Measurements from ENCODE around the gene SELE.
A peak's percentile ranks its signal among the peaks of the same experiment; 100 is the strongest.
"Not testable (repeated sequence)": the region's sequence is repeated elsewhere in the genome, so short reads cannot be mapped to it uniquely, and the experiment has no call there.

SELE gene

DNA sequence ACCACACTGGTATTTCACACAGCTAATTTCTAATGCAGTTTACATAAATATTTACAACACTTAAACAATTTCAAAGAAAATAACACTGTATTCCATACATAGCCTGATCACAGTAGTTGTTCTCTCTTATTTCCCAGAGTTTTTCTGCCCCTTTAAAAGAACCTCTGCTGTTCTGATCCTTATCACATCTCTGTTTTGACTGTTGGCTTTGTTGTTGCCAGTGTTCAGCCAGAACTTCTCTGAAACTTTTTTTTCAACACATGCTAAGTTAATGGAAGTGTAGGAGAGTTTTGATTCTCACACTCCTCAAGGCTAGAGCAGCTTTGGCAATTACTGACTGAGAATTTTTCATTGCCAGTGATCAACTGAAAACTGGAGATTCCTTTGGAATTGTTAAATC is 11.1 kb downstream of the SELE start:
- H3K18ac ChIP-seq (ENCODE audit: low read length): peak overlapping the region; percentile 39
- H3K36me3 ChIP-seq (ENCODE audit: control insufficient read depth, insufficient read depth, low read length): no peaks in the 10 kb centered on the region
- no peak overlapping the region for H3K9ac ChIP-seq (ENCODE audit: low read length)
- no peaks in the 10 kb centered on the region for H3K79me1 ChIP-seq (ENCODE audit: low read length)
- peak; percentile 13 for DNase-seq
- H2BK15ac ChIP-seq (replicated peaks; ENCODE audit: low read depth): no peak overlapping the region
- no peak overlapping the region for H3K27ac ChIP-seq (ENCODE audit: low read depth, low read length)
- H3K4me3 ChIP-seq (ENCODE audit: low read length): no peak overlapping the region
- H3K79me2 ChIP-seq (ENCODE audit: control insufficient read depth, insufficient read depth, low read length): no peaks in the 10 kb centered on the region
- H3K4ac ChIP-seq (ENCODE audit: low read depth, low read length): no peak overlapping the region
- H3K4me2 ChIP-seq (ENCODE audit: low read length): no peak overlapping the region
- H3K23ac ChIP-seq (ENCODE audit: low read length): no peak overlapping the region
- H2BK120ac ChIP-seq (ENCODE audit: low read depth, low read length): no peak overlapping the region
- H2AK5ac ChIP-seq (ENCODE audit: low read length): no peak overlapping the region
- no peaks in the 10 kb centered on the region for H3K4me1 ChIP-seq (ENCODE audit: control insufficient read depth, low read depth, low read length)
- no peak overlapping the region for H2BK5ac ChIP-seq (ENCODE audit: low read length)
- H3K27me3 ChIP-seq (ENCODE audit: insufficient read depth, low read length, poor library complexity): no peaks in the 10 kb centered on the region
- no peak overlapping the region for H4K5ac ChIP-seq (ENCODE audit: low read length)
- H3K56ac ChIP-seq (ENCODE audit: low read length): no peak overlapping the region
- H4K8ac ChIP-seq (ENCODE audit: low read depth, low read length): no peak overlapping the region

DNA sequence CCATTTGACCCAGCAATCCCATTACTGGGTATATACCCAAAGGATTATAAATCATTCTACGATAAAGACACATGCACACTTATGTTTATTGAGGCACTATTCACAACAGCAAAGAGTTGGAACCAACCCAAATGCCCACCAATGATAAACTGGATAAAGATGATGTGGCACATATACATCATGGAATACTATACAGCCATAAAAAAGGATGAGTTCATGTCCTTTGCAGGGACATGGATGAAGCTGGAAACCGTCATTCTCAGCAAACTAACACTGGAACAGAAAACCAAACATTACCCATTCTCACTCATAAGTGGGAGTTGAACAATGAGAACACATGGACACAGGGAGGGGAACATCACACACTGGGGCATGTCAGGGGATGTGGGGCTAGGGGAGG is 18.8 kb downstream of the SELE start:
- not testable (repeated sequence) for H3K79me1 ChIP-seq (ENCODE audit: low read length)

DNA sequence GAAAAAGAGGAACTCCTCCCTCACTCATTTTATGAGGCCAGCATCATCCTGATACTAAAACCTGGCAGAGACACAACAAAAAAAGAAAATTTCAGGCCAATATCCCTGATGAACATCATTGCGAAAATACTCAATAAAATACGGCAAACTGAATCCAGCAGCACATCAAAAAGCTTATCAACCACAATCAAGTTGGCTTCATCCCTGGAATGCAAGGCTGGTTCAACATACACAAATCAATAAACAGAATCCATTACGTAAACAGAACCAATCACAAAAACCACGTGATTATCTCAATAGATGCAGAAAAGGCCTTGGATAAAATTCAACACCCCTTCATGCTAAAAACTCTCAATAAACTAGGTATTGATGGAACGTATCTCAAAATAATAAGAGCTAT is 20.8 kb downstream of the SELE start:
- not testable (repeated sequence) for H2AK5ac ChIP-seq (ENCODE audit: low read length); H3K23ac ChIP-seq (ENCODE audit: low read length); H3K56ac ChIP-seq (ENCODE audit: low read length); H3K4me2 ChIP-seq (ENCODE audit: low read length); H3K9ac ChIP-seq (ENCODE audit: low read length); H3K27me3 ChIP-seq (ENCODE audit: insufficient read depth, low read length, poor library complexity); H3K18ac ChIP-seq (ENCODE audit: low read length); H2BK5ac ChIP-seq (ENCODE audit: low read length); H2BK120ac ChIP-seq (ENCODE audit: low read depth, low read length); H3K27ac ChIP-seq (ENCODE audit: low read depth, low read length); H3K4ac ChIP-seq (ENCODE audit: low read depth, low read length); H3K4me1 ChIP-seq (ENCODE audit: control insufficient read depth, low read depth, low read length); H4K8ac ChIP-seq (ENCODE audit: low read depth, low read length); H3K79me2 ChIP-seq (ENCODE audit: control insufficient read depth, insufficient read depth, low read length); DNase-seq; H3K4me3 ChIP-seq (ENCODE audit: low read length); H3K79me1 ChIP-seq (ENCODE audit: low read length); H3K36me3 ChIP-seq (ENCODE audit: control insufficient read depth, insufficient read depth, low read length); H2BK15ac ChIP-seq (replicated peaks; ENCODE audit: low read depth); H4K5ac ChIP-seq (ENCODE audit: low read length)
- WGBS (ENCODE audit: extremely low coverage, insufficient coverage, low lambda C conversion rate): no CpG with 5 or more reads among the region's 5 CpGs

More for the DNA sequence above, 18.8 kb downstream of the SELE start:
- H2AK5ac ChIP-seq (ENCODE audit: low read length); H3K36me3 ChIP-seq (ENCODE audit: control insufficient read depth, insufficient read depth, low read length); H4K5ac ChIP-seq (ENCODE audit: low read length); H2BK15ac ChIP-seq (replicated peaks; ENCODE audit: low read depth); H3K4me3 ChIP-seq (ENCODE audit: low read length); H2BK120ac ChIP-seq (ENCODE audit: low read depth, low read length); H3K4me2 ChIP-seq (ENCODE audit: low read length); H3K9ac ChIP-seq (ENCODE audit: low read length); H3K27ac ChIP-seq (ENCODE audit: low read depth, low read length); H3K4ac ChIP-seq (ENCODE audit: low read depth, low read length); H4K8ac ChIP-seq (ENCODE audit: low read depth, low read length); H3K27me3 ChIP-seq (ENCODE audit: insufficient read depth, low read length, poor library complexity); H3K56ac ChIP-seq (ENCODE audit: low read length); H3K79me2 ChIP-seq (ENCODE audit: control insufficient read depth, insufficient read depth, low read length); DNase-seq; H3K4me1 ChIP-seq (ENCODE audit: control insufficient read depth, low read depth, low read length); H2BK5ac ChIP-seq (ENCODE audit: low read length); H3K23ac ChIP-seq (ENCODE audit: low read length); H3K18ac ChIP-seq (ENCODE audit: low read length): not testable (repeated sequence)
- WGBS (ENCODE audit: extremely low coverage, insufficient coverage, low lambda C conversion rate): no CpG with 5 or more reads among the region's 2 CpGs

- no CpG with 5 or more reads among the region's 2 CpGs for WGBS (ENCODE audit: extremely low coverage, insufficient coverage, low lambda C conversion rate)
- no peaks in the 10 kb centered on the region for H3K36me3 ChIP-seq (ENCODE audit: control insufficient read depth, insufficient read depth, low read length)
Observed at GRCh38 chr1:169712309-169712631, 21.6 kb downstream of the SELE start.

GRCh38 chr1:169711469-169712308 is 22.2 kb downstream of the SELE start, which contains the start of gene SELL:
SELL (minus strand) TSS chr1:169711620; CDS start chr1:169711498, 122 bp downstream.
- WGBS (ENCODE audit: extremely low coverage, insufficient coverage, low lambda C conversion rate): no CpG with 5 or more reads among the region's 6 CpGs
- no peak within 1 kb of the TSS for H2BK5ac ChIP-seq (ENCODE audit: low read length)

More at GRCh38 chr1:169712309-169712631, 21.6 kb downstream of the SELE start:
- no peak overlapping the region for H3K4ac ChIP-seq (ENCODE audit: low read depth, low read length)
- no peak overlapping the region for H2BK5ac ChIP-seq (ENCODE audit: low read length)
- no peak overlapping the region for H4K5ac ChIP-seq (ENCODE audit: low read length)
- no peak overlapping the region for H3K18ac ChIP-seq (ENCODE audit: low read length)
- H3K27me3 ChIP-seq (ENCODE audit: insufficient read depth, low read length, poor library complexity): no peaks in the 10 kb centered on the region
- H3K4me3 ChIP-seq (ENCODE audit: low read length): no peak overlapping the region
- no peaks in the 10 kb centered on the region for H3K79me1 ChIP-seq (ENCODE audit: low read length)
- H3K23ac ChIP-seq (ENCODE audit: low read length): no peak overlapping the region
- no peak overlapping the region for H3K56ac ChIP-seq (ENCODE audit: low read length)
- H3K4me1 ChIP-seq (ENCODE audit: control insufficient read depth, low read depth, low read length): peaks cover 1% of the 10 kb centered on the region
- no peak overlapping the region for H3K4me2 ChIP-seq (ENCODE audit: low read length)
- H3K27ac ChIP-seq (ENCODE audit: low read depth, low read length): no peak overlapping the region
- no peak overlapping the region for H2BK15ac ChIP-seq (replicated peaks; ENCODE audit: low read depth)
- no peak for DNase-seq
- no peaks in the 10 kb centered on the region for H3K79me2 ChIP-seq (ENCODE audit: control insufficient read depth, insufficient read depth, low read length)
- H2AK5ac ChIP-seq (ENCODE audit: low read length): no peak overlapping the region
- H2BK120ac ChIP-seq (ENCODE audit: low read depth, low read length): no peak overlapping the region
- H4K8ac ChIP-seq (ENCODE audit: low read depth, low read length): no peak overlapping the region
- H3K9ac ChIP-seq (ENCODE audit: low read length): no peak overlapping the region

DNA sequence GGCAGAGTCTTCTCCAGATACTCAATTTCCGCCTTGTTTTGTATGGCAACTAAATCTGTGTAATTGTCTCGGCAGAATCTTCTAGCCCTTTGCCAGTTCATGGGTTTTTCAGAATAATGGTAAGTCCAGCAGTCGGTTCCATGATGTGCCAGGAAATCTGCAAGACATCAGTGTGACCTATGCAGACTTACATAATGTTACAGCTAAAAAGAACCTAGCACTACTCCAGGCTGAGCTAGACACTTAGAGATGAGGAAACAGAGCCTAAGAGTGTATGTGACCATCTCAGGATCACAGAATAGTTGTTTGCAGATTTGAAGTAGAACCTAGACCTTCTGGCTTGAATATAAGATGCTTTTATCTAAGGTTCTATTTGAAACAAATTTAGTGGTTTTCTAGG is 25.2 kb downstream of the SELE start:
- H3K79me2 ChIP-seq (ENCODE audit: control insufficient read depth, insufficient read depth, low read length): no peaks in the 10 kb centered on the region
- H2BK5ac ChIP-seq (ENCODE audit: low read length): no peak overlapping the region

More at GRCh38 chr1:169711469-169712308, 22.2 kb downstream of the SELE start, which contains the start of gene SELL:
- H3K4me2 ChIP-seq (ENCODE audit: low read length): no peak within 1 kb of the TSS
- H2AK5ac ChIP-seq (ENCODE audit: low read length): no peak within 1 kb of the TSS
- no peak within 1 kb of the TSS for H2BK120ac ChIP-seq (ENCODE audit: low read depth, low read length)
- peak; percentile 86 for DNase-seq
- H3K27ac ChIP-seq (ENCODE audit: low read depth, low read length): no peak within 1 kb of the TSS
- H3K18ac ChIP-seq (ENCODE audit: low read length): no peak within 1 kb of the TSS
- H4K8ac ChIP-seq (ENCODE audit: low read depth, low read length): no peak within 1 kb of the TSS
- H3K79me2 ChIP-seq (ENCODE audit: control insufficient read depth, insufficient read depth, low read length): no peaks in the 10 kb centered on the region
- no peak within 1 kb of the TSS for H3K56ac ChIP-seq (ENCODE audit: low read length)
- no peak within 1 kb of the TSS for H2BK15ac ChIP-seq (replicated peaks; ENCODE audit: low read depth)
- H3K36me3 ChIP-seq (ENCODE audit: control insufficient read depth, insufficient read depth, low read length): no peaks in the 10 kb centered on the region
- H3K27me3 ChIP-seq (ENCODE audit: insufficient read depth, low read length, poor library complexity): no peaks in the 10 kb centered on the region
- no peaks in the 10 kb centered on the region for H3K79me1 ChIP-seq (ENCODE audit: low read length)
- no peak within 1 kb of the TSS for H4K5ac ChIP-seq (ENCODE audit: low read length)
- H3K23ac ChIP-seq (ENCODE audit: low read length): no peak within 1 kb of the TSS
- no peak within 1 kb of the TSS for H3K4ac ChIP-seq (ENCODE audit: low read depth, low read length)
- H3K9ac ChIP-seq (ENCODE audit: low read length): no peak within 1 kb of the TSS
- peaks cover 1% of the 10 kb centered on the region for H3K4me1 ChIP-seq (ENCODE audit: control insufficient read depth, low read depth, low read length)
- H3K4me3 ChIP-seq (ENCODE audit: low read length): no peak within 1 kb of the TSS

More for the DNA sequence above, 25.2 kb downstream of the SELE start:
- H2AK5ac ChIP-seq (ENCODE audit: low read length): no peak overlapping the region
- H3K79me1 ChIP-seq (ENCODE audit: low read length): no peaks in the 10 kb centered on the region
- H3K4ac ChIP-seq (ENCODE audit: low read depth, low read length): no peak overlapping the region
- no peak overlapping the region for H3K4me2 ChIP-seq (ENCODE audit: low read length)
- H3K23ac ChIP-seq (ENCODE audit: low read length): no peak overlapping the region
- H2BK15ac ChIP-seq (replicated peaks; ENCODE audit: low read depth): no peak overlapping the region
- DNase-seq: no peak
- no peak overlapping the region for H4K5ac ChIP-seq (ENCODE audit: low read length)
- no peak overlapping the region for H3K18ac ChIP-seq (ENCODE audit: low read length)
- no peak overlapping the region for H4K8ac ChIP-seq (ENCODE audit: low read depth, low read length)
- no CpG with 5 or more reads among the region's 3 CpGs for WGBS (ENCODE audit: extremely low coverage, insufficient coverage, low lambda C conversion rate)
- no peaks in the 10 kb centered on the region for H3K36me3 ChIP-seq (ENCODE audit: control insufficient read depth, insufficient read depth, low read length)
- no peaks in the 10 kb centered on the region for H3K27me3 ChIP-seq (ENCODE audit: insufficient read depth, low read length, poor library complexity)
- no peak overlapping the region for H3K9ac ChIP-seq (ENCODE audit: low read length)
- H3K4me3 ChIP-seq (ENCODE audit: low read length): no peak overlapping the region
- peaks cover 4% of the 10 kb centered on the region for H3K4me1 ChIP-seq (ENCODE audit: control insufficient read depth, low read depth, low read length)
- H3K27ac ChIP-seq (ENCODE audit: low read depth, low read length): no peak overlapping the region
- H3K56ac ChIP-seq (ENCODE audit: low read length): no peak overlapping the region
- no peak overlapping the region for H2BK120ac ChIP-seq (ENCODE audit: low read depth, low read length)
